ENCODE data around the gene EHMT1.

Gene EHMT1

DNA sequence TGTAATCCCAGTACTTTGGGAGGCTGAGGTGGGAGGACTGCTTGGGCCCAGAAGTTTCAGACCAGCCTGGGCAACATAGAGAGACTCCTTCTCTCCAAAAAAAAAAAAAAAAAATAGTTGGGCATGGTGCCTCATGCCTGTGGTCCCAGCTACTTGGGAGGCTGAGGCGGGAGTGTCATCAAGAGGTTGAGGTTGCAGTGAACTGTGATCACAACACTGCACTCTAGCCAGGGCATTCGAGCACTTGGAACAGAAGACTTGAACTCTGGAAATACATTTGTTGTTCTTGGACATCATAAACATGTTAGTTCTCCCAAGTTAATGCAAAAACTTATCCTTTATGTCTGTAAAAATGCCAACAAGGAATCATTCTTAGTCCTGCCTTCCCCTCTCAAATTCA lies 29.6 kb downstream of the EHMT1 start:
- no peak for DNase-seq

DNA sequence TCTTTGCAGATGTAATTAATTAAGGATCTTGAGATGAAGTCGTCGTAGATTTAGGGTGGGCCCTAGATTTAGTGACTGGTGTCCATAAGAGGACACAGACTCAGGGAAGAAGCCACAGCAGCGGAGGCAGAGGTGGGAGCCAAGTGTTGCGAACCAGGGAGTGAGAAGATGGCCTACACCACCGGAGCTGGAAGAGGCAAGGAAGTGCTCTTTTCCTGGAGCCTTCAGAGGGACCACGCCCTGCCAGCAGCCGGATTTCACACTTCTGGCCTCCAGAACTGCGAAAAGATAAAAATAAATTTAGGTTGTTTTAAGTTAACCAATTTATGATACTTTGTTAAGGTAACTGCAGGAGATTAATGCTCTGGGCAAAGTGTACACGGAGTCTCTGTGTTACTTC lies 30.7 kb downstream of the EHMT1 start:
- DNase-seq, result no peak

DNA sequence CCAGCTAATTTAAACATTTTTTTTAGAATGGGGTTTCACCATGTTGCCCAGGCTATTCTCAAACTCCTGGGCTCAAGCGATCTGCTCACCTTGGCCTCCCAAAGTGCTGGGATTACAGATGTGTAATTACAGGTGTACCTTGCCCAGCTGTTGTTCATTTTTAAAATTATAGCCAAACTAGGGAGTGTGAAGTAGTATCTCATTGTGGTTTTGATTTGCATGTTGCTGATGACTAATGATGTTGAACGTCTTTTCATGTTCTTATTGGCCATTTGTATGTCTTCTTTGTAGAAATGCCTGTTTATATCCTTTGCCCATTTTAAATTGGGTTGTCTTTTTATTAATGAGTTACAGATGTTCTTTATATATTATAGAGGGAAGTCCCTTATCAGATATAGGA lies 31.5 kb downstream of the EHMT1 start:
- no peak for DNase-seq

DNA sequence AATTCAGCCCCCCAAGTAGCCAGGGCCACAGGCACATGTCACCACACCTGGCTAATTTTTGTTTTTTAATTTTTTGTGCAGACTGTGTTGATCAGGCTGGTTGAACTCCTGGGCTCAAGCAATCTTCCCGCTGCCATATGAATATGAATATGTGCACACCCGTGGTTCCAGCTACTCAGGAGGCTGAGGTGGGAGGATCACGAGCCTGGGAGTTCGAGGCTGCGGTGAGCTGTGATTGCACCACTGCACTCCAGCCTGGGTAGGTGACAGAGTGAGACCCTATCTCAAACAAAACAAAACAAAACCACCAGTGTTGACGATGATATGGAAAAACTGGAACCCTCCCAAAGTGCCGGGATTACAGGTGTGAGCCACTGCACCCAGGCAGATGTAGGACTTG lies 32.0 kb downstream of the EHMT1 start:
- DNase-seq, result no peak

DNA sequence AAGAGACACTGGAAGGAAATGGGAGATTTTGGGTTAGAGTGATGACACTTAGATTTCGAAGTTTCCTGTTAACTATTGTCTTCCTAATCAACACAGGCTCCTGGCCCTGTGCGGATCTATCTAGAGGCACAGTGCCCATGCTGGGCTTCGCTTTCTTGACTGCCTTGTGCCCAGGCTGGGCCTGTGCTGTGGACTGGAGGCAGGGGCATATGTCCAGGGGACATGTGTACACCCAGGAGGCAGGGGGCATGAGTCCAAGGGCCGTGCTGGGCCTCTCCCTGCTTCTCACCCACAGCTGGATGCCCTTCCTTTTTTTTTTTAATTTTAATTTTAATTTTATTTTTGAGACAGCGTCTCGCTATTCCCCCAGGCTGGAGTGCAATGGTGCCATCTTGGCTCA lies 37.6 kb downstream of the EHMT1 start:
- DNase-seq, result no peak

DNA sequence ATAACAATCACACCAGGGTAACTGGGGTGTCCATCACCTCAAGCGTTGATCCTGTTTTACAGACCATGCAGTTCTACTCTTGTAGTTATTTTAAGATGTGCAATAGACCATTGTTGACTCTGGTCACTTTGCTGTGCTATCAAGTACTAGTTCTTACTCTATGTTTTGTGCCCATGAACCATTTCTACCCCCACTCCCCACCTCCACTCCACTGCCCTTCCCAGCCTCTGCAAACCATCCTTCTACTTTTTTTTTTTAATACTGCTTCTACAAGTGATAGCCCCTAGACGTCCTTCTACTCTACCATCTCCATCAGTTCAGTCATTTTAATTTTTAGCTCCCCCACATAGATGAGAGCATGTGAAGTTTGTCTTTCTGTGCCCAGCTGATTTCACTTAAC lies 38.8 kb downstream of the EHMT1 start:
- DNase-seq, result no peak

DNA sequence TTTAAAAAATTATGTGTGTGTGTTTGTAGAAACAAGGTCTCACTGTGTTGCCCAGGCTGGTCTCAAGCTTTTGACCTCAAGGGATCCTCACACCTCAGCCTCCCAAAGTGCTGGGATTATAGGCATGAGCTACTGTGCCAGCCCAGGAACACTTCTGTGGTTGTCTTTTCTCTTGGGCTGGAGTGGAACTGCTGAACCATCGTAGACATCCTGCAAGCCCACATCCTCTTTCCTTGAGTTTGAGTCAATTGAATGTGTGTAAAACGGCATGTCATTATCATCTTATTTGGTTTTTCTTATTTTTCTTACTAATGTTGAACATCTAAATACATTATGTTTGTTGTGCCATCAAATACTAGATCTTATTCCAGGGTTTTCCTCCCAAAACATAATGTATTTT lies 40.0 kb downstream of the EHMT1 start:
- DNase-seq, result no peak

DNA sequence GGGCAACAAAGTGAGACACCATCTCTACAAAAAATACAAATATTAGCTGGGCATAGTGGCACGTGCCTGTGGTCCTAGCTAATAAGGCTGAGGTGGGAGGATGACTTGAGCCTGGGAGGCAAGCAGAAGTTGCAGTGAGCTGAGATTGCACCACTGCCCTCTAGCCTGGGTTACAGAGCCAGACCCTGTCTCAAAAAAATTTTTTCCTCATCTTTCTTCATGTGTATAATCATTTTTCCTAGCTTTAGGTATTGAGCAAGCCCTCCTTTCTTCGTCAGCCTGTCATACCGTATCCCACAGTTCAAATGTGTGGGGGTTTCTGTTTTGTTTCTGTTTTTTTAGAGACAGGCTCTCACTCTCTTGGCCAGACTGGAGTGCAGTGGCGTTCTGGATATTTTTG lies 41.3 kb downstream of the EHMT1 start:
- no peak for DNase-seq

DNA sequence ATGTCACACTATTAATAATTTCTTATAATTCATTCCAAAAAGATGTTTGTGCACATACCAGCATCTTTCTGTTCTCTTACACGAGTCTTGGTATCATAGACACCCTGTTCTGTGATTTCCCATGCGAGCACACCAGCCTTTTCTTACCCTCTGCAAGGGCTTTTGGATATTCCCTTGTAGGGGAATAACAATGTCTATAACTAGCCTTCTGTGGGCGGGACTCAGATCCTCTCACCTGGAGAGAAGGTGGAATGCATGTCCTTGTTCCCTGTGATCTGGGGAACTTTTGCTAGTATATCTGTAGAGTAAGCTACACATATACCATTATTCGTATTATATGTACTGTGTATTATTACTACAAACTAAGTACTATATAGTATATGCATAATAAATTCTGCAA lies 44.8 kb downstream of the EHMT1 start:
- DNase-seq, result no peak

DNA sequence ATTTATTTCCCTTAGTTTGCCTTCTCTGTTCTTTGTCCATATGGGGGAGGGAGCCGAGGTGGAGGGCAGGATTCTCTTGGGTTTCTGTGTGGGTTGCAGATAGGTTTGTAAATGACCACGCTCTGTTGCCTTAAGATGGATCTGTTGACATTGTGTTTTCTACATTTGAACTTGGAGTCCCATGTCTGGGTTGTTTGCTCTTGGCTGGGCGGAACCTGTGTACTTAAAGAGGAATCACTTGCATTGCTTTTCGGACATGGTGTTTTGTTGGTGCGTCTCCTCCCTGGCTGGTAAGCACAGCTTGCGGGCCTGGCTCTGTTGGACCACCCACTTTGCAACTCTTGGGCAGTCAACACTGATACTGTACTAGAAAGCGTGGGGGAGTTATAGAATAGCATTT lies 45.9 kb downstream of the EHMT1 start:
- DNase-seq, result no peak

DNA sequence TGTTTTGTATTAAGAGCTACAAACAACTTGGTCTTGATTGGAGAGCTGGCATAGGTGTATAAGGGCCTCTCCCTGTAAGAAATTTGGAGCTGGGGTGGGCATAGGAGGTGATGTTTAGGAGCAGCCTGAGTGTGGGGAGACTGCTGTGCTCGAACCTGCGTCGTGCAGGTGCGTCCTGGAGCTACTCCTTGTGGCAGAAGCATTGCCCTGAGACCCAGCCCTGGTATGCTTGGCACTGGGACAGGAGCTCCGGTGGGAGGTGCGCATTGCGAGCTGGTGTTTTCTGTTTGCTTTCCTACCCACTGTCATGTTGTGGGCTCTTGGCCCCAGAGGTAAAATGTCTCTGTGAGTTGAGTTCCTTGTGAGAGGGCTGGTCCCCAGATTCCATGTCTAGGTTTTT lies 46.4 kb downstream of the EHMT1 start:
- no peak for DNase-seq

DNA sequence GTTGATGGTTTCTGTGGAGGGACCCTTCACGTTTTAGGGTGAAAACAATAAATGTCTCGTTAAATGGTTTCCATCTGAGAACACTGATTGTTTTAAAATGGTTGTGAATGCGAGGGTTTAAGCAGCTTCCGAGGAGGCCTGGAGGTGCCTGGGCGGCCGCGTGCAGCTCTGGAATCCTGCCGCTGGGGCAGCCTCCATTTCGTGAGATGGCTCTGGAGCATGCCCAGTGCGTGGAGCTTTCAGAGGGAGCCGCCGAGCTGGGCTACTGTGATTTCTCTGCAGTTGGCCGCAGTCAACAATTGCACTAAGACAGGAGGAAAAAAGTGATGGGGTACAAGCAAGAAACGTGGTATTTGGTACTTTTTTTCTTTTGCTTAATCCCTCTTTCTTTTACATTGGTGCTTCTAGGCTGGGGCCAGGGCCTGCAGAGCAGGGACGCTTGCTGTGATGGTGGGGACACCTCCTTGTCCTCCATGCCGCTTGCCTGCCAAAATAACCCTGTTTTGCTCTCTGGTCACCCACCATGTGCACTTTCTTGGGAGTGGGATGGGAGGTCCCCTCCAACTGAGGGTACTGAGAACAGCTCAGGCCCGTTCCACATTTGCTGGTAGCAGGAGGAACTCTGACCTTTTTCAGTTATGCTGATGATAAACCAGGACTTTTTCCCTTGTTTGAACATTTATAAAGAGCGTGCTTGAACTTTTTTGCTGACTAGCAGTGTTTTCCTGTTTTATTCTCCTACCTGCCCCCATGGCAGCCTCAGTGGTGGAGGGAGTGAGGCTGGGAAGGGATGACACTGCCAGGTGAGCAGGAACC lies 47.1 kb downstream of the EHMT1 start:
- DNase-seq, result no peak

DNA sequence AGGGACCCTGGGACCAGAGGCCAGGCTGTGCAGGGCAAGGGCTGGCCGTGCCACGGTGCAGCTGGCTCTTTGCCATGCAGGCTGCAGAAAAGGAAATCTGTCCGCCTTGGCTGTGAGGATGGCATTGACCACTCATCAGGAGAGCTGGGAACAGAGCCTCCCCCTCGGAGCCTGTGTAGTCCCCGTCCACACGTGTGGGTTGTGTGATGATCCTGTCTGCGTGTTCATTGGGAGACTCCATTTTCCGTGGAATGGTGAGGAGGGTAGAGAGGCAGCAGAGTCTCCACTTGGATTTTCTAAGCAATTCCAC lies 47.7 kb downstream of the EHMT1 start:
- no peak for DNase-seq

DNA sequence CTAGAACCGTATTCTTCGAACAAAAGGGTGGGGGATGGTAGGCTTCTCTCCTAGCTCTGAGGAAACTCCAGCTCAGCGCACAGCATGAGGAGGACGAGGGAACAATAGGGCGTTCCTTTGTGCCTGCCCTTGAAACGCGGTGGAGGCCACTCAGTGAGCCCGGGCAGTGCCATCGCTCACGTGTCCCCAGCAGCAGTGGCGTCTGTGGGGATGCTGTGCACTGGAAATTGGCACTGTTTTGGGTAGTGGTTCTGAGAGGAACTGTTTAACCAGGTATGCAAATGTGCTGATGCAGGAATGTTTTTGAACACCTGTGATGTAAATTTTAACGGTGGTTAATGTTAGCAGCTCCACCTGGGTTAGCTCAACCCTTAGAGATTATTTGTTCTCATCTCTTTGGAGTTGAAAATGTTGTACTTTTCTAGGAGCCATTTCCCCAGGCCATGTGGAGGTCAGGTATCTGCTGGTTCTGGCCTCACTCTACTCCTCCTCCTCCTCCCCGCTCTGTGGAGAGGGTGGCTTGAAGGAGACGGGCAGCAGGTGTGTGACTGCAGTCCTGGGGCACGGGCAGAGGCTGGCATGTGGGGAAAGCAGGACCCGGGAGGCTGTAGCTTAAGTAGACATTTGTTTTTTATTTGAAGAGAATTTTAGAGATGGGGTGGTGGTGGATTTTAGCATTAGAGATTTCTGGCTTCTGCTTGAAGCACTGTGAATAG lies 48.3 kb downstream of the EHMT1 start:
- DNase-seq, result peak; percentile 42

DNA sequence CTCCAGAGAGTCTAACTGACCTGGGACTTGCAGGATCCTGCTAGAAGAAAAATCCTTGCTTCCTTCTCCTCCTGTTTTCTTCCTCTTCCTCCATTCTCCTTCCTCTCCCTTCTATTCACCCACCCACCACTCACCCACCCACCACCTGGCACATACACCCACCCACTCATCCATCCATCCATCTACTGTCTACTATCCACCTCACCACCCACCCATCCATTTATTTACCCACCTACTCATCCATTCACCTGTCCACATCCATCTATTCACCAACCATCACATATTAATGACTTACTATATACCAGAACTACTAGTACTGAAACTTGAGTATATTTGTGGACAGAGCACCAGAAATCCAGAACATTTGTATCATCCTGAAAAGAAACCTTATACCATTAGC lies 49.4 kb downstream of the EHMT1 start:
- no peak for DNase-seq

DNA sequence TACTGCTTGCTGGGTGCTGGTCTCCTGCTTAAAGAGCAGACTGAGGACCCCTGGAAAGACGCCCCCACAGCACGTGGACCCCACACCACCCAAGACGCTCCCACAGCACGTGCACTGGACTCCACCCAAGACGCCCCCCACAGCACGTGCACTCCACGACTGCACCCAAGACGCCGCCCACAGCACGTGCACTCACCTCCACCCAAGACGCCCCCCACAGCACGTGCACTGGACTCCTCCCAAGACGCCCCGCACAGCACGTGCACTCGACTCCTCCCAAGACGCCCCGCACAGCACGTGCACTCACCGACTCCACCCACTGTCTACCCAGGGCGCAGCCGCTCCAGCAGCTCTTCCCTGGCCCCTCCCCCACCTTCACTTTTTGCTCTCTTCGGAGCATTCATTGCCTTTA lies 50.5 kb downstream of the EHMT1 start:
- no peak for DNase-seq

DNA sequence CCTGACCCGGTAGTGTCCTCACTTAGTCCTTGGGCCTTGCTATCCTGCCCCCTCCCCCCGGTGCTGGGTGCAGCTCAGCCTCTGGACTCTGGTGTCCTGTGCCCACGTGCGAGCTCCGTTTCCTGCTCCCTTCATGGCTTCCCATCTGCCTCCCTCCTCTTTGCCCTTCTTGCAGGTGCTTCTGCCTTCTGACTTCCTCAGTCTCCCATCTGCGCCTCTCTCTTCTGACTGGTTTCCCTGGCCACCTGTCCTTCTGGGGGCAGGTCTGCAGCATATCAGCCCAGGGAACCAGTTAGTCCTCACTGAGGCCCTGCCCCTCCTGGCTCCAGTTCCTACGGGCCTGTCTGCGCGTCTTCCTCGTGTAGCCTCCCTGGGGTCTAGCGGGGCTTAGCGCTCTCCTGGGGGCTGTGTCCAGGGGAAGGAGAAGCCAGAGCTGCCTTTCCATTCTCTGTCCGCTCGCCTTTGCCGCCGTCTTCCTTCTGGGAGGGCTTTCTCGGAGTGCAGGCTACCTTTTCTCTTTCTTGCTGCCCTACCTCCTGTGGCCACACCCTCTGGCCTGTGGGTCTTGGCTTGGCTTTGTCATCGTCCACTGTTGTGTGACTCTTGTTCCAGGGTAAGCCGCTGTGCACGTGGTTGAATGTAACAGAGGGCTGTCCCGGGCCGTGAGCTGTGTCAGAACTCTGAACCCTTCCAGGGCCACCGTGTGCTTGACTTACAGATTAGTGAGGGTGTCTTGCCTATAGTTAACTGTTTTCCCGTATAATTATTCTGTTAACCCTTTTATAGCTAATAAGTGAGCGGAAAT lies 51.8 kb downstream of the EHMT1 start:
- DNase-seq, result no peak

DNA sequence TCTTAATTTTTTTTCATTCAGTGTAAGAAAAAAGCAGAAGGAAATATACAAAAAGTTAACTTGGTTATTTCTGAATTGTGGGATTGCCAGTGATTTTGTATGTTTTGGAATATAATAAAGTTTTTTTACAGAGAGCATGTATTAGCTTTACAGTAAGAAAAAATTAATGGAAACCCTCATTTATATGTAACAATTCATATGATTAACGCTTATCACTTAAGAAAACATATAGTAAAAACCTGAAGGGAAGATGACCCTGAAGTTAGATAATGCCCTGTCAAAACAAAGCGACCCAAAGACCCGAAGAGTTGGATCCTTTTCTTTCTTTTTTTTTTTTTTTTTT lies 52.4 kb downstream of the EHMT1 start:
- DNase-seq, result no peak

DNA sequence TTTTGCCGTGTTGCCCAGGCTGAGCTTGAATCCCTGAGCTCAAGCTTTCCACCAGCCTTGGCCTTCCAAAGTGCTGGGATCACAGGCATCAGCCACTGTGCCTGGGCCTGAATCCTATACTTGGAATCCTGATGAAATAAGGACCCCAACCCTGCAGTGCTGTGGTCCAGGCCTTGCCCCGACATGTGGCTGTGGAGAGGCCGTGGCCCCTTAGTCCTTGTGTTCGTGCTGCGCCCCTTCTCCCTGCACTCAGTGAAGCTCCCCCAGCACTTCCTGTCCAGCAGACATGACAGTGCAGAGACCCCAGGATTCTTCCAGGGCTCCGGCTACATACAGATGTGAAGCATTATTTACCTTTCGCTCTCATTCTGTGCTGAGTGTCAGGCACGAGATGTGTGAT lies 52.9 kb downstream of the EHMT1 start:
- DNase-seq, result no peak

DNA sequence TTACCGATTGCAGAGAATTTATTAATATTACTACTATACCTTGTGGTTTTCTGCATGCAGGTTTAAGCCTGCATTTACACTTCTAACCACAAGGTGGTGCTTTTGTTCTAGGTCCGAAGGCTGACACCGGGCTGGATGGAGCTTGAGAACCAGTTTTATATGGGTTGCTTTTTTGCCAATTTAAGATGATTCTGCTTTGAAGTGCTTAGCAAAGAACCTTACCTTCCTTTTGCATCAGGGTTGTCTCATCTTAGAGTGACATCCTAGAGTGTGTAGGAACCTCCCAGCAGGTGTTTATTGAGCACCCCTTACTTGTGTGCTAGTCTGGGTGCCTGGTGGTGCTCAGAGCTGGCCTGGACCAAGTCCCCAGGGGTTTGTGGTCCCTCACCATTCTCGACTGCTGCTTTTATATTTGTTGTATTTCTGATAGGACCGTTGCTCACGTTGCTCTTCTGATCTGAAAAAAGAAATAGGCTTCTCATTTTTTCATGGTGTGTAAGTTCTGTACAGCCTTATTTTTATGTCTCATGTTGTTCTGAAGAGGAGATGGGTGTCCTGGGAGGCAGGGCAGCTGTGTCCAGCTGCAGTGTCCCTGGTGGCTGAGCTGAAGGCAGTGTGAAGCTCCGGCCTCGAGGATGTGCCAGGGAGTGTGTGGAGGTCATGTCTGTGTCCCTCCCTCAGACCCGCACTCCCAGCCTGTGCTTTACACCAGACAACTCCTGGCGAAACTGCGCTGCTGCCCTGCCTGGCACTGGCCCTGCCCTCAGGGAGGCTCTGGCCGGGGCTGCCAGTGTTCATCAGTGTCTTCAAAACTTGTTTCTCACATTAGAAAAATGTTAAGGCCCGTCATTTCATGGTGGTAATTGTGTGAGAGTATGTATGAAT lies 54.3 kb downstream of the EHMT1 start:
- peak; percentile 28 for DNase-seq

DNA sequence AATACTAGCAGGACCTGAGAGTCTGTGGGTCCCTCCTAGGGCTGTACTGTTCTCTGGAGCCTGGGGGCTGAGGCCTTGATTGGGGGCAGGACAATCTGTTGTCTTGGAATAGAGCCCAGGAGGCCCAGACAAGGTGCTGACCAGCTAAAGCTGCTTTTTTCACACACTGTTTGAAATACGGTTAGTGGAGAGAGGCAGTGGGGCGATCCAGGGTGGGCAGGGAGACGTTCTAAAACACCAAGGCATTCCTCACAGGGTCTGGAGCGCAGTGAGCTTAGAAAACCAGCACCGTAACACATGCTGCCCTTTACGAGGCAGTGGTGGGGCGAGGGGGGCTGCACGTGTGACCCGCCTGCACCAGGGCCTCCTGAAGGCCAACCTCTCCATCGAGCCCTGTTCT lies 55.1 kb downstream of the EHMT1 start:
- DNase-seq, result no peak

DNA sequence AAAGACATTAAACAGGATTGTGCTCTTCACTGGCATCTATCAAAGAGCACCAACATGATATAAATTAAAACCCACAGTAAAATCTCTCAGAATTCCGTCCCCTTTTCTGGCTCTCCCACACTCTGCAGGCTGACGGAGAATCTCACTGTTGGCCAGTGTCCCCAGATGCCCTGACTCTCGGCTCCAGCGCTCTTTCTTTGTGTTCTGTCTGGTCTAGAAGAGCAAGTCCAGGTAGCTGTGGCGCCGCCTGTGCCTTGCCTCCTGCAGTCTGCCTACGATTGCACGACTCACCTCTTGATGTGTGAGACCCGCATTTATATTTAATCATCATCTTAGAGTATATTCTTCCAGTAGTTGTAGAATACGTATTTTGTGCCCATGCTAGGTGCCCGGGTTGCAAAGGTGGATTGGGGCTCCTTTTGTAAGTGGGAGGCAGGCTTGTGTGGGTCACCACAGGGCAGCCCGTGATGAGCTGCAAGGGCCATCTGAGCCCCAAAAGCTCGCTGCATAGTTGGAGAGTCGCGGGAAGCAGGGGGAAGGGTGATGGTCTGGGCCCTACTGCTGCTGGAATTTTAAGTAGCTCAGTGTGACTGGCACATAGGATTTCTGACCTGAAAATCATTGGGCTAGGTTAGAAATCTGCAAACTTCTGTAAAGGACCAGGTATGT lies 55.6 kb downstream of the EHMT1 start:
- no peak for DNase-seq

DNA sequence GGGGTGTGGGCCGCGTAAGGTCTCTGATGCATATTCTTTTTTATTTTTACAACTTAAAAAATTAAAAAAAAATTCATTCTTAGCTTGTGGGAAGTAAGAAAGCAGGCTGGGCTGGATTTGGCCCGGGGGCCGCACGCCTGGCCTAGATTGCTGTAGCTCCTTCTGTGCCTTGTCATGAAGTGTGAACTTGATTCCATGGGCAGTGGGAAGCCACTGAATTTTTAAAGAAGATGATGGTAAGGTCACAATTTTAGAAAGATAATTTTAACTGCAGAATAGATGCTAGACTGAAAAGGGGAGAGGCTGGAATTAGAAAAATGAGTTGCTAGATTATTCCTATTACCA lies 56.1 kb downstream of the EHMT1 start:
- DNase-seq, result no peak
